Measurements from ENCODE around the gene KLK7. TPM values are rescaled to one million over a fixed set of nuclear protein-coding genes. Genes with fewer than 3 reads are reported as not detected.
A peak's percentile ranks its signal among the peaks of the same experiment; 100 is the strongest.

Gene KLK7
- total RNA-seq, 6 experiments from 2014 or later, result not detected

- no peak for TF ChIP-seq CTCF (IDR thresholded peaks at IDR 0.05)
- Mint-ChIP-seq H3K36me3 (ENCODE audit: low read depth) (peaks cover 4% of the 10 kb centered on the region; the same call in 1 of the 2 replicates), H3K27ac (no peak overlapping the region), H3K4me1 (ENCODE audit: low read depth) (no peaks in the 10 kb centered on the region), H3K4me3 (no peak overlapping the region), H3K27me3 (ENCODE audit: insufficient read depth) (peaks cover 3% of the 10 kb centered on the region; the same call in 1 of the 2 replicates), H3K9me3 (peaks cover 22% of the 10 kb centered on the region)
- DNase-seq, result no peak
Measured at GRCh38 chr19:50944795-50945194, 38.9 kb downstream of the KLK7 start.

- Mint-ChIP-seq H3K27ac (no peak overlapping the region), H3K27me3 (ENCODE audit: insufficient read depth) (no peaks in the 10 kb centered on the region; the same call in 1 of the 2 replicates), H3K4me3 (no peak overlapping the region; the same call in 1 of the 2 replicates), H3K9me3 (peaks cover 23% of the 10 kb centered on the region), H3K36me3 (ENCODE audit: low read depth) (peaks cover 4% of the 10 kb centered on the region; the same call in 1 of the 2 replicates), H3K4me1 (ENCODE audit: low read depth) (no peaks in the 10 kb centered on the region)
- no peak for DNase-seq
- TF ChIP-seq CTCF (IDR thresholded peaks at IDR 0.05), result no peak
Measured at GRCh38 chr19:50943074-50943828, 40.5 kb downstream of the KLK7 start.

- H3K4me3 Mint-ChIP-seq, result no peak overlapping the region
- peaks cover 6% of the 10 kb centered on the region for H3K27me3 Mint-ChIP-seq (ENCODE audit: insufficient read depth)
- TF ChIP-seq CTCF (IDR thresholded peaks at IDR 0.05), result no peak
- no peak overlapping the region for H3K27ac Mint-ChIP-seq
- H3K9me3 Mint-ChIP-seq, result peaks cover 23% of the 10 kb centered on the region
- peaks cover 4% of the 10 kb centered on the region; the same call in 1 of the 2 replicates for H3K36me3 Mint-ChIP-seq (ENCODE audit: low read depth)
- peaks cover 4% of the 10 kb centered on the region; the same call in 1 of the 2 replicates for H3K4me1 Mint-ChIP-seq (ENCODE audit: low read depth)
- no peak for DNase-seq
Measured at GRCh38 chr19:50939596-50939995, 44.1 kb downstream of the KLK7 start.

- Mint-ChIP-seq H3K4me3 (no peak overlapping the region), H3K4me1 (ENCODE audit: low read depth) (peaks cover 14% of the 10 kb centered on the region), H3K27ac (peak overlapping the region; percentile 53), H3K9me3 (no peaks in the 10 kb centered on the region), H3K36me3 (ENCODE audit: low read depth) (no peaks in the 10 kb centered on the region), H3K27me3 (ENCODE audit: insufficient read depth) (peaks cover 10% of the 10 kb centered on the region)
- no peak for TF ChIP-seq CTCF (IDR thresholded peaks at IDR 0.05)
- peak; percentile 8 for DNase-seq
Measured at GRCh38 chr19:50933640-50934039, 50.1 kb downstream of the KLK7 start.

- peaks cover 14% of the 10 kb centered on the region for H3K27me3 Mint-ChIP-seq (ENCODE audit: insufficient read depth)
- H3K27ac Mint-ChIP-seq, result no peak overlapping the region
- no peaks in the 10 kb centered on the region for H3K36me3 Mint-ChIP-seq (ENCODE audit: low read depth)
- DNase-seq, result no peak
- no peaks in the 10 kb centered on the region for H3K9me3 Mint-ChIP-seq
- no peak overlapping the region for H3K4me3 Mint-ChIP-seq
- no peak for TF ChIP-seq CTCF (IDR thresholded peaks at IDR 0.05)
- H3K4me1 Mint-ChIP-seq (ENCODE audit: low read depth), result peaks cover 14% of the 10 kb centered on the region
Measured at GRCh38 chr19:50932690-50933083, 51.0 kb downstream of the KLK7 start.
